SJCRH30 (cell line): ENCODE measurements around the gene PTPRG. TPM values are rescaled to one million over a fixed set of nuclear protein-coding genes. Genes with fewer than 3 reads are reported as not detected.

Source experiments
- DNase-seq, 2 experiments: peaks; one replicate each; pipeline ENCODE4 v3.0.0-alpha.2; 2015 to 2020
- H3K27ac ChIP-seq: fragments of 250-450 bp; sonication (Bioruptor Pico); 2 replicates; pipeline ENCODE4 v1.5.1; 2020; ENCODE audit warnings: mild to moderate bottlenecking, moderate library complexity
- H3K27me3 ChIP-seq: fragments of 250-450 bp; sonication (Bioruptor Pico); 2 replicates; pipeline ENCODE4 v1.5.1; 2020; ENCODE audit warnings: mild to moderate bottlenecking, moderate library complexity
- H3K36me3 ChIP-seq: fragments of 250-450 bp; sonication (Bioruptor Pico); 2 replicates; pipeline ENCODE4 v1.5.1; 2020; ENCODE audit warnings: mild to moderate bottlenecking, moderate library complexity
- H3K4me1 ChIP-seq: fragments of 250-450 bp; sonication (Bioruptor Pico); 2 replicates; pipeline ENCODE4 v1.5.1; 2020; ENCODE audit warnings: mild to moderate bottlenecking, moderate library complexity
- H3K4me3 ChIP-seq: fragments of 250-450 bp; sonication (Bioruptor Pico); 2 replicates; pipeline ENCODE4 v1.5.1; 2020; ENCODE audit warnings: mild to moderate bottlenecking, moderate library complexity
- H3K9me3 ChIP-seq: fragments of 250-450 bp; sonication (Bioruptor Pico); replicated peaks from 2 replicates; pipeline ENCODE4 v1.5.1; 2020; ENCODE audit warnings: mild to moderate bottlenecking, moderate library complexity
- total RNA-seq: library from RNA; depleted of rRNA; stranded (reverse); fragments of >200 nt; shearing (Covaris generic); gene quantifications from 2 replicates; pipeline ENCODE4 v1.2.3, GENCODE V29; 2014

PTPRG gene
- total RNA-seq, 1 experiment from 2014 or later: 25.2 TPM

DNA sequence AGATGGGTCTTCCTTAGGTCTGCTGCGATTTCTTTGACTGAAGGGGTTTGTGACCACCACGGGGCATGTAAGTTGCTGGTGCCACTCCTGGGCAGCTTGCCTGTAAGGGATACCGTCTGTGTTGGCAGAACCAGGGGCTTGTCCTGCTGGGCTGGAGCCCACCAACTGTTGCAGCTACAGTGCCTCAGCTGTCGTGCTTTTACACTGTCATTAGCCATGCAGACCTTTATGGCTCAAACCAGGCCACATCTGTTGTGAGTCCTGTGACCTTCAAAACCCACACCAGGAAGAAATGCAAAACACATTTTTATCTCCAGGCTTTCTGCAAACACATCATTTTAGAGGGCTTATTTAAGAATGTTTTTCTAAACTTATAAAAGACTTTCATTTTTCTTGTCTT, 168.7 kb downstream of the PTPRG start:
- Histone ChIP-seq H3K27ac (peak overlapping the region; percentile 41), H3K36me3 (no peaks in the 10 kb centered on the region), H3K27me3 (no peaks in the 10 kb centered on the region), H3K9me3 (no peaks in the 10 kb centered on the region), H3K4me1 (peaks cover 33% of the 10 kb centered on the region), H3K4me3 (no peak overlapping the region)
- peak; percentile 23 to 53 for DNase-seq

DNA sequence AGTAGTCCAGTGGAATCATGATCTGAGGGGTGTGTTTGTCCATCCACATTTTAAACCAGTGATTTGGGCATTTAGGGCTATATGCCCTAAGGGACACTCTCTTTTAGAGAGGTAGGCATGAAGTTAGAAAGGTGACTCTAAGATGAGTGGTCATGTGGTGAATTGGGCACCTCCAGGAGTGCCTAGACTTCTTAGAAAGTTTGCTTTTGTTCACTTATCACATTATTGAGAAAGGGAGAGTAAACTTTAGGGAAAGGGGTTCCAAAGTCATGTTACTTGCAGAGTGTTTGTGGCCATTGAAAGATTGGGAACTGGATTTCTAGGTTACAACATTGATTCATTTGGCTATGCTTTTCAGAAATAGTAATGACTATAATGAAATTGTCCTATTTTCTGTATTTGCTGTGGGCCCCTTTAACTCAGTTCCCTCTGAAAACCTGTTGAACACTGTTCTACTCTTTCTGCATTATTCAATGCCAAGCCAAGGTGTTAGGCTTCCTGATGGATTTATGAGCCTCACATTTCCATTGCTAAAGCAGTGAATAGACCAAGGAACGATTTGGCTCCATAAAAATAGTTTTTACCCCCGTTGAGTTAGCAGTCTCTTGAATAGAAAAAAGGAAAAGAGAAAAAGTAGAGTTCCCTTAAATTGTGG, 169.3 kb downstream of the PTPRG start:
- H3K4me3 ChIP-seq: no peak overlapping the region
- no peak for DNase-seq
- peaks cover 33% of the 10 kb centered on the region for H3K4me1 ChIP-seq
- H3K9me3 ChIP-seq: no peaks in the 10 kb centered on the region
- H3K36me3 ChIP-seq: no peaks in the 10 kb centered on the region
- H3K27me3 ChIP-seq: no peaks in the 10 kb centered on the region
- peak overlapping the region; percentile 41 for H3K27ac ChIP-seq

DNA sequence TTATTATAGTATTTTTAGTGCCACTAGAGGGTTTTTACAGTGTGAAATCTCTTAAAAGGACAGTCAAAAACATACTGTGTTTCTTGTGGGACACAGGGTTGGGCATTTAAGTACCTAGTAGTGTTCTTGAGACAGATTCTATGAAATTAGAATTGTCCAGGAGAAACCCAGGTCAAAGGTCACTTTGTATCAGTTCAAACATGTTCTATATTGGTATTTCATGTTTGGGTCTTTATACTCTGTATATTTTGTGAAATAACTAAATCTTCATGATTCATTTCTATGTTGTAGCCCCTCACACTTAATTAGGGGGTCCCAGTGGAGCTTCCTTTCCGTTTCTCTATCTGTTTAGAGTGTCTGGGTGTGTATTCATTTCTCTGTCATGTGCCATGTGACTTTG, 171.6 kb downstream of the PTPRG start:
- H3K9me3 ChIP-seq: no peaks in the 10 kb centered on the region
- no peaks in the 10 kb centered on the region for H3K36me3 ChIP-seq
- no peak overlapping the region for H3K4me3 ChIP-seq
- no peaks in the 10 kb centered on the region for H3K27me3 ChIP-seq
- no peak for DNase-seq
- peaks cover 33% of the 10 kb centered on the region for H3K4me1 ChIP-seq
- H3K27ac ChIP-seq: no peak overlapping the region

DNA sequence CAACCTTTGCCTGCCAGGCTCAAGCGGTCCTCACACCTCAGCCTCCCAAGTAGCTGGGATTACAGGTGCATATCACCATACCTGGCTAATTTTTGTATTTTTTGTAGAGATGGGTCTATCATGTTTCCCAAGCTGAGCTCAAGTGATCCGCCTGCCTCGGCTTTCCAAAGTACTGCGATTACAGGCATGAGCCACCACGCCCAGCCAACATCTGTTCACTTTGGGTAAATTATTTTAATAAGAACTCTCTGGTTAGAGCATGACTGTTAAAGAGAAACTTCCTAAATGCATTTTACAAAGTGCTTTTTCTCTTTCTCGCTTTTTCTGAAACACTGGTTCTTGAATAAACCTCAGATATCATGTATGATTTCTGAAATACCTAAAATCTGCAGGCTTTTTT, 172.5 kb downstream of the PTPRG start:
- peaks cover 32% of the 10 kb centered on the region for H3K4me1 ChIP-seq
- peak overlapping the region; percentile 52 for H3K27ac ChIP-seq
- H3K36me3 ChIP-seq: no peaks in the 10 kb centered on the region
- H3K4me3 ChIP-seq: no peak overlapping the region; the same call in 1 of the 2 replicates
- H3K27me3 ChIP-seq: no peaks in the 10 kb centered on the region
- H3K9me3 ChIP-seq: no peaks in the 10 kb centered on the region
- DNase-seq: peak; percentile 17 to 47

DNA sequence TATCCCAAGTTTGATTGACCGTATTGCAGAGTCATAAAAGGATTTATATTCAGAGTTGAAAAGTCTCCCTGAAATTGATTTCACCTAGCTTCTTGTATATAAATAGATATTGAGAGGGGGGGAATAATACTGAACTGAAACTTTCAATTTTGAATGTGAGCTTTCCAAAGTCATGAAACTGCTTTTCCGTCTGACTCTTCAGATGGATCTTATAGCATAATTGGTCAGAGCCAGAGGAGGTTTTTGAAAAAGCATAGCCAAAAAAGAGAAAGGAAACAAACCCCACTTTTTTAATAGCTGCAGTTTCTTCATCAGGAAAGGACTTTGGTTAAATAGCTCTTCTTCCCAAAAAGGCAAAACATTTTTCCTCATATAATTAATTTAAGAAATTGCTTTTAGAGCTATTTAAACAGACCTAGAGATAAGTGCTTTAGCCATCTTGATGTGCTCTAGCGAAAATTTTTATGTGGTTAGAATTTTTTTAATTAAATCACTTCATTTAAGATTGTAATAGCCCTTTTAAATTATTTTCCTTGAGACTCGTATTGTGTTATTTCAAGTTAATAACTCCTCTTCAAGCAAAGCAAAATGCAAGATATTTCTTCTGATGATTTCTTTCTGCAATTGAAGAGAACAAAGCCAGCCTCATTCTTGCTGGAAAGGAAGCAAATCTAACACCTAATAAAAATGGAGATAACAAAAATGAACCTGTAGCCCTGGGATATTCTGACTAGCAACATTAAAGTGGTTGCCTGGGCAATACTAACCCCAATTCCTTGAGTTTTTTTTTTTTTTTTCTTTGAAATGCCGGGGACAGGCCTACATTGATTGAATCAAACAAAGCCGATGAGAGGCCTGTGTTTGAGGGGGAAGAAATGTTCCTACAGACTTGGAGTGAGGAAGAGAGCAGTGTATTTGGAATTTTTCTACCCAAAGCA, 173.6 kb downstream of the PTPRG start:
- DNase-seq: peak in 1 of 2 experiments; percentile 5
- H3K4me1 ChIP-seq: peaks cover 20% of the 10 kb centered on the region
- no peaks in the 10 kb centered on the region for H3K27me3 ChIP-seq
- H3K36me3 ChIP-seq: no peaks in the 10 kb centered on the region
- H3K9me3 ChIP-seq: no peaks in the 10 kb centered on the region
- H3K27ac ChIP-seq: peak overlapping the region; percentile 52
- peak overlapping the region; percentile 18; the same call in 1 of the 2 replicates for H3K4me3 ChIP-seq

DNA sequence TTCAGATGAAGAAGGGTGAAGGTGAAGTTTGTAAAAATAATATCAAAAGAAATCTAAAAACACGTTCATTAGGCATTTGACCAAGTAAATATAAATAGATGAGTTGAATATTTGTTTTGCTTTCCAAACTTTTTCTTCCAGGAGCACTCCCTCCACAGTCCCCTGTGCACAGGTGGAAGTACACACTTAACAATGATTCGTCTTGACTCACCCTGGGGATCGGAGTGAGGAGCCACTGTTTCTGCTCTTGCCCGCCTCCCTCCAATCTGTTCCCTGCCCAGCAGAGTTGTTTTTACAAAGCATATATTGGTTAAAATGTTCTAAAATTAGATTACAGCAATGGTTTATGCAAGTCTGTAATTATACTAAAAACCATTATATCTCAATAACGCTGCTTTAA, 175.1 kb downstream of the PTPRG start:
- H3K4me1 ChIP-seq: peaks cover 11% of the 10 kb centered on the region; the same call in 1 of the 2 replicates
- H3K36me3 ChIP-seq: no peaks in the 10 kb centered on the region
- H3K27me3 ChIP-seq: no peaks in the 10 kb centered on the region
- no peaks in the 10 kb centered on the region for H3K9me3 ChIP-seq
- no peak overlapping the region for H3K4me3 ChIP-seq
- no peak for DNase-seq
- H3K27ac ChIP-seq: no peak overlapping the region

DNA sequence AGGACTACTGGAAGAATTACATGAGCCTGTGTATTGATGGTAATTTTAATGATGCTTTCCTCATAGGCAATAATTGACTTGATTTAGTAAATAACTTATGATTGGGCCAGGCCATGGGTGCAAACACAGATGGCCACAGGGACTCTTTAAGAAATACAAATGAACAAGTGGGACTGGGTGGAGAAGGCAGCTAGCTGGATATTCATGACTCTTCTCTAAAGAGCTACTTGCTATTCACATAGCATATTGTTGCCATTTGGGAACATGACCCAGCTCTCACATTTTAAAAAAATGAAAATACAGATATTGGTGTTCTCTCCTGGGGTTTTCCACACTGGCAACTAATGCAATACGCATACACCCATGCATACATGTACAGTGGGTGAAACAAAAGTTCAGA, 178.3 kb downstream of the PTPRG start:
- Histone ChIP-seq H3K36me3 (no peaks in the 10 kb centered on the region), H3K27ac (no peak overlapping the region), H3K4me3 (no peak overlapping the region), H3K27me3 (no peaks in the 10 kb centered on the region), H3K9me3 (no peaks in the 10 kb centered on the region), H3K4me1 (0 out of 2 replicates have a peak, but pooled peaks cover 3% of the 10 kb centered on the region)
- DNase-seq: no peak

DNA sequence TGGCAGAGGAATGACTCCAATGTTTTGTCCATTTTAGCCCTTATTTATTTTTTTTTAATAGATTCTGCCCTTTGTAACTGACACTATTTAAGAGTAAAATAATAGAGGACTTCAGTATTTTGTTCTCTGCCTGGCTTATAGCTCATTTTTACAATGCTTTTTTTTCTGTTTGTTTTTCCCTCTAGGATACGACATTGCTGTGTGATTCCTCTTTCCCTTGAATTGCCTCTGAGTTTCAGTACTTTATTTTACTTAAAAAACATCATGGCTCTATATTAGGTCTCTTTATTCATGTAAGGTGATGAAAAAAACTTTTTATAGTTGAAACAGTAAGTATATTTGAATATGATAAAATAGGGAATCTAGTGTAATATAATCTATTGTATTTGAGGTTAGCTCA, 179.1 kb downstream of the PTPRG start:
- no peak for DNase-seq
- H3K9me3 ChIP-seq: no peaks in the 10 kb centered on the region
- H3K27me3 ChIP-seq: no peaks in the 10 kb centered on the region
- no peak overlapping the region for H3K4me3 ChIP-seq
- H3K36me3 ChIP-seq: no peaks in the 10 kb centered on the region
- no peaks in the 10 kb centered on the region for H3K4me1 ChIP-seq
- H3K27ac ChIP-seq: no peak overlapping the region

DNA sequence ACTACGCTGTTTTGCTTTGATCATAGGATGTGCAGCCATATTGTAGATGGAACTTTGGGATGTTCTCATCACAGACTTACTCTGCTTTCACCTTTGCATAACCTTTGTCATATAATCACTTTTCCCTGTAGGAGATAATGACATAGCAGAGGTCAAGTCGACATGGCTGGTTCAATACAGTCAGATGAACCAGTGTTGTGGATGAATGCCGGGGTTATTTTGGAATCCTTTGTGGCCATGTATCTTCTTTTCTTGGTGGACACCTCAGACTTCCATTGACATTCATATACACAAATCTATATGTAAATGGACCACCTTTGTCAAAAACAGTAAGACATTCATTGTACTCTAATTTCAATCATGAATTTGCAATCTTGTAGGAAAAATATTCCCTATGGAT, 180.2 kb downstream of the PTPRG start:
- Histone ChIP-seq H3K36me3 (no peaks in the 10 kb centered on the region), H3K27me3 (no peaks in the 10 kb centered on the region), H3K4me1 (no peaks in the 10 kb centered on the region), H3K9me3 (no peaks in the 10 kb centered on the region), H3K27ac (no peak overlapping the region), H3K4me3 (no peak overlapping the region)
- DNase-seq: no peak

DNA sequence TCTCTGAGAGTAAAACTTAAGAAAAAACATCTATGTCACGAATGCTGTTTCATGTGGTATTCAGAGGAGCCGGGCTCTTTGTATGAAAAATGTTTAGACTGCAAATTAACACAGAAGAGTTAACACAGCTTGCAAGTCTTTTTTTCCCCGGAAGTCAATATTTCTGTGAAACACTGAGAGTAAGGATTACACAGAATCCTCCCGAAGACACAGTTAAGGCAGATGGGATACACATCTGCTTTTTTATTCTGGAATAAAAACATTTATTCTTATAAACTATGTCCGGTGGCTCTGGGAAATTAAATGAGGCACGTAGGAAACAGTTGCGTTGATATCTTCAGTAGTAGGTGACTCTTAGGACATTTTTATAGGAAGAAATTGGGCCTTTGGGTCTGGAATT, 180.6 kb downstream of the PTPRG start:
- H3K27me3 ChIP-seq: no peaks in the 10 kb centered on the region
- H3K36me3 ChIP-seq: no peaks in the 10 kb centered on the region
- no peak for DNase-seq
- H3K4me3 ChIP-seq: no peak overlapping the region
- no peaks in the 10 kb centered on the region for H3K4me1 ChIP-seq
- no peak overlapping the region for H3K27ac ChIP-seq
- H3K9me3 ChIP-seq: no peaks in the 10 kb centered on the region

DNA sequence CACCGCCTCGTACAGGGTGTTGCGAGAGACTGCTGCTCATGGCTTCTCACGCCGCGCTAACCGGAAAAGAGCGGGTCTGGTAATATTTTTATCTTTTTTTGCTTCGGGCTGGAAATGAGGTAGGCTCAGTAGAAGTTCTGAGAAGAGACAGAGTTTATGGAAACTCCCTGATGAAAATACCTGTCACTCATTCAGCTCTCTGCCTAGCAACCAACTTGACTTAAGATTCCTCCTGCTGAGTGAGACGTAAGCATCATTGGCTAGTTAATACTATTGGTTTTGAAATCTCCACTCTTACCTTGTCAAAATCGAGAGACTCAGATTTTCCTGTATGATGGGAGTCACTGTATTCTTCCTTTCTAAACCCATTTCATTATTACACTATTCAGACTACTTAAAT, 181.7 kb downstream of the PTPRG start:
- Histone ChIP-seq H3K4me1 (no peaks in the 10 kb centered on the region), H3K9me3 (no peaks in the 10 kb centered on the region), H3K4me3 (no peak overlapping the region), H3K36me3 (no peaks in the 10 kb centered on the region), H3K27me3 (no peaks in the 10 kb centered on the region), H3K27ac (no peak overlapping the region)
- no peak for DNase-seq

DNA sequence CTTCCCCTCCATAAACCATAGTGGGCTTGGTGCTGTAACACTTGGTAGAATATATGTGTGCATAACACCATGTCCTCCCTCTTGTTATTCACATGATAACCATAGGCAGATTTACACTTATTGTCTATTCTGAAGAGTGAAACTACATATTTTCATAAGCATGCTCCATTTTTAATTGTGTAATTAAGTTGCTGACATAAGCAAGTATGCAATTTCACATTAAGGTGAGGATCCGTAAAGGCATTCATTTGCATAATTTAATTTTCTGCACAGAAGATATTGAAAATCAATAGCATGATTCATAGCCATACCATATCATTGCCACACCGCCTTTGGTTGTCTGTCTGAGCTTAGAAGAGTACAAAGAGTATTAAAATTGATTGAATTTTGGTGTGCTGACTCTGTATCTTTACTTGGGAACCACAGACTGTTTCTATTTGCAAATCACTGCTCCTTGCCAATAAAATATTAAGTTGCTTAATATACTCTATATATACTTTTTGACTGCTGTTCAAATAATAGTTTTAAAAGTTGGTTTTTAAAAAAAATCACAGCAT, 182.4 kb downstream of the PTPRG start:
- Histone ChIP-seq H3K27ac (no peak overlapping the region), H3K36me3 (no peaks in the 10 kb centered on the region), H3K4me3 (no peak overlapping the region), H3K9me3 (no peaks in the 10 kb centered on the region), H3K27me3 (no peaks in the 10 kb centered on the region), H3K4me1 (no peaks in the 10 kb centered on the region)
- DNase-seq: no peak

DNA sequence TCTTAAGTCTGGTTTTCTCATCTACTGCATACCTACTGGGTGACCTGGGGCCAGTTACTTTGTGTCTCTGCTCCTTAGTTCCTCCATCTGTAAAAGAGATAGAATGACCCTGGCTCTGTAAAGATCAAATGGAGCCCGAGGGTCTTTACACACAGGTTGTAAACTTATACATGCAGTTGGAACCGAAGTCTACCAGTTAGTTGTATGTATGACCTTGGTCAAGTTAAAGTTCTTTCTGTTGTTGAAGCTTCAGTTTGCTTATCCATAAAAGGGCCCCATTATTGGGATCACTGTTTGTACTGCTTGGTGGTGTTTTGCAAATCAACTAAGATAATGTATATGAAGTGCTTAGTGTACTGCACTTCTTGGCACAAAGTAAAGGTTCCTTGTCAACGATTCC, 186.9 kb downstream of the PTPRG start:
- no peak for DNase-seq
- no peaks in the 10 kb centered on the region for H3K9me3 ChIP-seq
- H3K27me3 ChIP-seq: no peaks in the 10 kb centered on the region

DNA sequence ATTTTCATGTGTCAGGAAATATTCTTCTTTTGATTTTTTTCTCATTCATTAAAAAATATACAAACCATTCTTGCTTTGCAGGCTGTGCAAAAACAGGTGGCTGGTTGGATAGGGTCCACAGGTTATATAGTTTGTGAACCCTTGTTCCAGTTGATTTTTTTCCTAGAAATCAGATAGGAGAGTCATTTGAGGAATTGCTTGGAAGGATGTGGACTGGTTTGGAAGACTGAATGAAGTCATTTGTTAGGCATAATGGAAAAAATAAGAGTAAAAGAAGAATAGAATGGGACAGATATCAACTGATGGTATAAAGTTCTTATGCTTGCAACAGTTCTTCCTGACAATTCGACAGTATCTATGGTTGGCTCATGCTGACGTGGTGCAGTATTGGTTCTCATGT, 189.4 kb downstream of the PTPRG start:
- DNase-seq: no peak
- Histone ChIP-seq H3K27me3 (no peaks in the 10 kb centered on the region), H3K9me3 (no peaks in the 10 kb centered on the region), H3K27ac (no peak overlapping the region), H3K4me3 (no peak overlapping the region), H3K4me1 (no peaks in the 10 kb centered on the region), H3K36me3 (no peaks in the 10 kb centered on the region)

More for the DNA sequence above, 186.9 kb downstream of the PTPRG start:
- Histone ChIP-seq H3K4me1 (no peaks in the 10 kb centered on the region), H3K36me3 (no peaks in the 10 kb centered on the region), H3K27ac (no peak overlapping the region), H3K4me3 (no peak overlapping the region)

DNA sequence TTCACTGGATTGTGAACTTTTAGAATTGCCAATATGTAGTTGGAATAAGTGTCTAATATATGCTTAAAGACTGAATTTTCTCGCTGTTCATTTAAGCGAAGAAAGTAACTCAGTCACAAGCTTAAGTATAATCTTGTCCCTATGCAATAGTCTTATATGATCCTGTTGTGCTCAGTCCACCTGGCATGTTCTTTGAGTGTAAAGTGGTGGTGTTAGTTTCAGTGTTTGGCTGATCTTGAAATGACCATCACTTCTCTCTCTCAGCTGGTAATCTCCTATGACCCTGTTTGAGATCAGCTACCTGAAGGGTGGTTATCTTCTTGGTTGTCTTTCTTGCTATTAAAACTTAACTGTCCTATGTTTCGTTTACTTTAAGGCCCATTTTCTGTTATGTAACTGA, 197.5 kb downstream of the PTPRG start:
- Histone ChIP-seq H3K4me1 (no peaks in the 10 kb centered on the region), H3K9me3 (no peaks in the 10 kb centered on the region), H3K36me3 (no peaks in the 10 kb centered on the region), H3K27me3 (no peaks in the 10 kb centered on the region), H3K27ac (no peak overlapping the region), H3K4me3 (no peak overlapping the region)
- no peak for DNase-seq
